Liver (tissue), 9 donors: ENCODE data around the gene VIPR2. TPM values are rescaled to one million over a fixed set of nuclear protein-coding genes. Genes with fewer than 3 reads are reported as not detected.

Experiments used
- DNase-seq: peaks from one replicate; pipeline ENCODE4 v3.0.0-alpha.2; 2017; ENCODE audit warnings: low spot score
- H3K27ac ChIP-seq, 2 donors: one replicate each; pipeline ENCODE4 v1.7.0; 2013; ENCODE audit warnings: inconsistent platforms in 2 of 2, low read length in 2 of 2, control low read depth in 1 of 2, low read depth in 1 of 2, mild to moderate bottlenecking in 1 of 2
- H3K27me3 ChIP-seq, 4 donors: one replicate each; pipeline versions ENCODE4 v1.6.1 to v1.7.0; 2013; ENCODE audit warnings: low read length in 3 of 4, inconsistent platforms in 1 of 4, mild to moderate bottlenecking in 1 of 4, moderate library complexity in 1 of 4; ENCODE audit not compliant: control insufficient read depth in 4 of 4, insufficient read depth in 4 of 4
- H3K36me3 ChIP-seq, 4 donors: one replicate each; pipeline versions ENCODE4 v1.6.1 to v1.7.0; 2013; ENCODE audit warnings: low read length in 3 of 4, mild to moderate bottlenecking in 3 of 4, low read depth in 1 of 4, moderate library complexity in 1 of 4; ENCODE audit not compliant: control insufficient read depth in 4 of 4, insufficient read depth in 3 of 4
- H3K4me1 ChIP-seq, 4 donors: one replicate each; pipeline versions ENCODE4 v1.6.1 to v1.7.0; 2013; ENCODE audit warnings: low read length in 3 of 4, mild to moderate bottlenecking in 3 of 4, moderate library complexity in 1 of 4; ENCODE audit not compliant: control insufficient read depth in 4 of 4, insufficient read depth in 4 of 4
- H3K4me3 ChIP-seq, 3 donors: one replicate each; pipeline versions ENCODE4 v1.6.1 to v1.7.0; 2013; ENCODE audit warnings: low read length in 3 of 3, control low read depth in 1 of 3, low read depth in 1 of 3, mild to moderate bottlenecking in 1 of 3
- H3K9ac ChIP-seq, 2 donors: one replicate each; pipeline ENCODE4 v1.7.0; 2013; ENCODE audit warnings: low read length in 2 of 2, mild to moderate bottlenecking in 2 of 2, moderate library complexity in 2 of 2, control low read depth in 1 of 2, low read depth in 1 of 2
- H3K9me3 ChIP-seq, 4 donors: one replicate each; pipeline versions ENCODE4 v1.6.1 to v1.7.0; 2013; ENCODE audit warnings: low read length in 3 of 4; ENCODE audit not compliant: control insufficient read depth in 4 of 4
- EGR1 ChIP-seq, 2 donors: IDR thresholded peaks; 2 replicates each; pipeline ENCODE4 v1.6.1; 2016 to 2018; ENCODE audit warnings: antibody characterized with exemption in 2 of 2, low read depth in 2 of 2
- FOXA1 ChIP-seq: IDR thresholded peaks from 2 replicates; pipeline ENCODE4 v1.6.1; 2016; ENCODE audit warnings: antibody characterized with exemption
- FOXA2 ChIP-seq: IDR thresholded peaks from 2 replicates; pipeline ENCODE4 v1.6.1; 2016; ENCODE audit warnings: antibody characterized with exemption
- GABPA ChIP-seq, 2 donors: IDR thresholded peaks in 1 of 2; conservative IDR thresholded peaks in 1 of 2; 2 replicates each; pipeline ENCODE4 v1.6.1; 2016; ENCODE audit warnings: antibody characterized with exemption in 2 of 2, mild to moderate bottlenecking in 1 of 2, moderate library complexity in 1 of 2
- HNF4A ChIP-seq, 2 donors: conservative IDR thresholded peaks; 2 replicates each; pipeline ENCODE4 v1.6.1; 2016; ENCODE audit warnings: antibody characterized with exemption in 2 of 2, mild to moderate bottlenecking in 2 of 2
- HNF4G ChIP-seq: IDR thresholded peaks from 2 replicates; pipeline ENCODE4 v1.6.1; 2016; ENCODE audit warnings: antibody characterized with exemption
- JUND ChIP-seq, 2 donors: IDR thresholded peaks; 2 replicates each; pipeline ENCODE4 v1.6.1; 2016; ENCODE audit warnings: antibody characterized with exemption in 2 of 2
- NR2F2 ChIP-seq: IDR thresholded peaks from 2 replicates; pipeline ENCODE4 v1.6.1; 2016; ENCODE audit warnings: antibody characterized with exemption
- RAD21 ChIP-seq, 2 donors: IDR thresholded peaks; 2 replicates each; pipeline ENCODE4 v1.6.1; 2016; ENCODE audit warnings: antibody characterized with exemption in 2 of 2, mild to moderate bottlenecking in 2 of 2
- RXRA ChIP-seq, 2 donors: IDR thresholded peaks; 2 replicates each; pipeline ENCODE4 v1.6.1; 2017 to 2018; ENCODE audit warnings: antibody characterized with exemption in 2 of 2, mild to moderate bottlenecking in 1 of 2
- SP1 ChIP-seq: IDR thresholded peaks from 2 replicates; pipeline ENCODE4 v1.6.1; 2018; ENCODE audit warnings: antibody characterized with exemption, mild to moderate bottlenecking
- TAF1 ChIP-seq: conservative IDR thresholded peaks from 2 replicates; pipeline ENCODE4 v1.6.1; 2016; ENCODE audit warnings: antibody characterized with exemption, mild to moderate bottlenecking
- WGBS: extraction: QIAGEN DNeasy Blood & Tissue Kit; methylation state at CpG from one replicate; pipeline ENCODE4 v1.1.7; 2013; 5-methylcytosine and 5-hydroxymethylcytosine counted together
- polyA plus RNA-seq, 2 donors: library from polyadenylated mRNA; stranded (reverse) in 1 of 2; unstranded in 1 of 2; fragments of 200-250 nt in 1 of 2; fragments of >200 nt in 1 of 2; fragmentation: Nextera tagmentation in 1 of 2; extraction: Ambion mirVana in 1 of 2; gene quantifications; one replicate each; pipeline versions ENCODE4 v1.2.1 to v1.2.3, GENCODE V29; 2013 to 2015
- total RNA-seq, 2 donors: library from RNA; depleted of rRNA; stranded (reverse); fragments of >200 nt; gene quantifications; one replicate each; pipeline ENCODE4 v1.2.3, GENCODE V29; 2014
- TF ChIP-seq, protein P1 (sequence below): IDR thresholded peaks from 2 replicates; pipeline ENCODE4 v1.6.1; 2016; ENCODE audit warnings: antibody characterized with exemption, mild to moderate bottlenecking
- TF ChIP-seq, protein P2 (sequence below): IDR thresholded peaks from 2 replicates; pipeline ENCODE4 v1.6.1; 2016; ENCODE audit warnings: antibody characterized with exemption
- TF ChIP-seq, protein P3 (sequence below): fragments of 150-350 bp; IDR thresholded peaks from 2 replicates; pipeline ENCODE4 v1.5.1; 2017; ENCODE audit warnings: improper control_type of control experiment, low read depth, low read length; ENCODE audit not compliant: missing input control
- TF ChIP-seq, protein P4 (sequence below): IDR thresholded peaks from 2 replicates; pipeline ENCODE4 v1.6.1; 2016; ENCODE audit warnings: antibody characterized with exemption
- donor health status: healthy.
- donor health status: healthy.
- donor health status: healthy.
- donor health status: healthy.
- donor health status: healthy.

The VIPR2 gene
- total and polyA plus RNA-seq, 4 donors = 0.05 to 0.17 (median 0.10) TPM; not detected in 1

DNA sequence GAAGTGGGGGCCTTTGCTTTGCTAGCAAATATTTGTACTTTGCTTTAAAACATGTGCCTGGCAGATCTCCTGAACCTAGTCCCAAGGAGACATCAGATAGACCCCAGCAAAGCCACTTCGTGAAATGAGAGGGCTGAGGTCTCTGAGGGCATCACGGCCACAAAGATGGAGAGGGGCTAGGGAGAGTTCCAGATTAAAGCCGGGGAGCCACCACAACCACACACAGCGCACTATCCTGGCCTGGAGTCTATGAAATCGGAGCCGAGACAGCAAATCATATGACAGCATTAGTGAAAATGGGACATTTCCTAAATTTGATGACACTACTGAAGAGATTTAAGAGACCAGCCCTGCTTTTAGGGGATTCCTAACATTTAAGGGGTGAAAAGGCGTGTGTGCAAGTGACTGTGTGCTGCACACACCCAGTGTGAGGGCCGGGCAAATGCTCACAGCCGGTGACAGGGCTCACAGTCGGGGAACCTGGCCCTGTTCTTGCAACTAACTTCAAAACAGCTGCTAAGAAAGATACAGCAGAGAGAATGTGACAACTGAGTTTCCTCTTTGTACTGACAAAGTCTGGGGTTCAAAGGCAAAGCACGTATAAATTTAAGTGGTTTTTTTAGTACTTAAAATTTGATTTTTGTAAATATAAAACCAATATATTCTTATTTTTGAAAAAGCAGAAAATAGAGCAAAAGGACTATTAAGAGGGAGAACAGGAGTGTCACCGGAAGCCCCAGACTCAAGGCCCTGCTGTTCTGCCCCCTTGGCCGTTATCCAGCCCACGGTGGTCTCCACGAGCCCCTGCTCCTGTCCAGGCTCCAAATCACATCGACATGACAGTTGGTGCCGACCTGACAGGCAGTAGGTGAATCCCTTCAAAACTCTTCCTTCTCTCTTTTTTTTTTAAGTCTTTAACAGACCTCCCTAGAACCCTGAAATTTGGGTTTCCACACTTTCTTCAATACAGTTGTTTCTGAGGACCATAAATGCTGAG is 49.5 kb downstream of the VIPR2 start:
- Histone ChIP-seq H3K4me3 (no peak overlapping the region), H3K36me3 (no peaks in the 10 kb centered on the region), H3K27me3 (no peaks in the 10 kb centered on the region), H3K9me3 (no peaks in the 10 kb centered on the region), H3K4me1 (no peaks in the 10 kb centered on the region), H3K27ac (no peak overlapping the region), H3K9ac (no peak overlapping the region)
- TF ChIP-seq HNF4A (conservative IDR thresholded peaks at IDR 0.05) = no peak
- TF ChIP-seq EGR1 (IDR thresholded peaks at IDR 0.05; ENCODE audit: low read depth in 2 of 2) = no peak
- TF ChIP-seq NR2F2 = no peak
- TF ChIP-seq GABPA (IDR thresholded peaks at IDR 0.05 in 1 of 2, conservative IDR thresholded peaks at IDR 0.05 in 1 of 2) = no peak
- no peak for TF ChIP-seq HNF4G
- TF ChIP-seq, protein P1, sequence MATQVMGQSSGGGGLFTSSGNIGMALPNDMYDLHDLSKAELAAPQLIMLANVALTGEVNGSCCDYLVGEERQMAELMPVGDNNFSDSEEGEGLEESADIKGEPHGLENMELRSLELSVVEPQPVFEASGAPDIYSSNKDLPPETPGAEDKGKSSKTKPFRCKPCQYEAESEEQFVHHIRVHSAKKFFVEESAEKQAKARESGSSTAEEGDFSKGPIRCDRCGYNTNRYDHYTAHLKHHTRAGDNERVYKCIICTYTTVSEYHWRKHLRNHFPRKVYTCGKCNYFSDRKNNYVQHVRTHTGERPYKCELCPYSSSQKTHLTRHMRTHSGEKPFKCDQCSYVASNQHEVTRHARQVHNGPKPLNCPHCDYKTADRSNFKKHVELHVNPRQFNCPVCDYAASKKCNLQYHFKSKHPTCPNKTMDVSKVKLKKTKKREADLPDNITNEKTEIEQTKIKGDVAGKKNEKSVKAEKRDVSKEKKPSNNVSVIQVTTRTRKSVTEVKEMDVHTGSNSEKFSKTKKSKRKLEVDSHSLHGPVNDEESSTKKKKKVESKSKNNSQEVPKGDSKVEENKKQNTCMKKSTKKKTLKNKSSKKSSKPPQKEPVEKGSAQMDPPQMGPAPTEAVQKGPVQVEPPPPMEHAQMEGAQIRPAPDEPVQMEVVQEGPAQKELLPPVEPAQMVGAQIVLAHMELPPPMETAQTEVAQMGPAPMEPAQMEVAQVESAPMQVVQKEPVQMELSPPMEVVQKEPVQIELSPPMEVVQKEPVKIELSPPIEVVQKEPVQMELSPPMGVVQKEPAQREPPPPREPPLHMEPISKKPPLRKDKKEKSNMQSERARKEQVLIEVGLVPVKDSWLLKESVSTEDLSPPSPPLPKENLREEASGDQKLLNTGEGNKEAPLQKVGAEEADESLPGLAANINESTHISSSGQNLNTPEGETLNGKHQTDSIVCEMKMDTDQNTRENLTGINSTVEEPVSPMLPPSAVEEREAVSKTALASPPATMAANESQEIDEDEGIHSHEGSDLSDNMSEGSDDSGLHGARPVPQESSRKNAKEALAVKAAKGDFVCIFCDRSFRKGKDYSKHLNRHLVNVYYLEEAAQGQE = no peak
- TF ChIP-seq, protein P2, sequence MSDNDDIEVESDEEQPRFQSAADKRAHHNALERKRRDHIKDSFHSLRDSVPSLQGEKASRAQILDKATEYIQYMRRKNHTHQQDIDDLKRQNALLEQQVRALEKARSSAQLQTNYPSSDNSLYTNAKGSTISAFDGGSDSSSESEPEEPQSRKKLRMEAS = no peak
- TF ChIP-seq RAD21 (IDR thresholded peaks at IDR 0.05) = no peak
- TF ChIP-seq, protein P3, sequence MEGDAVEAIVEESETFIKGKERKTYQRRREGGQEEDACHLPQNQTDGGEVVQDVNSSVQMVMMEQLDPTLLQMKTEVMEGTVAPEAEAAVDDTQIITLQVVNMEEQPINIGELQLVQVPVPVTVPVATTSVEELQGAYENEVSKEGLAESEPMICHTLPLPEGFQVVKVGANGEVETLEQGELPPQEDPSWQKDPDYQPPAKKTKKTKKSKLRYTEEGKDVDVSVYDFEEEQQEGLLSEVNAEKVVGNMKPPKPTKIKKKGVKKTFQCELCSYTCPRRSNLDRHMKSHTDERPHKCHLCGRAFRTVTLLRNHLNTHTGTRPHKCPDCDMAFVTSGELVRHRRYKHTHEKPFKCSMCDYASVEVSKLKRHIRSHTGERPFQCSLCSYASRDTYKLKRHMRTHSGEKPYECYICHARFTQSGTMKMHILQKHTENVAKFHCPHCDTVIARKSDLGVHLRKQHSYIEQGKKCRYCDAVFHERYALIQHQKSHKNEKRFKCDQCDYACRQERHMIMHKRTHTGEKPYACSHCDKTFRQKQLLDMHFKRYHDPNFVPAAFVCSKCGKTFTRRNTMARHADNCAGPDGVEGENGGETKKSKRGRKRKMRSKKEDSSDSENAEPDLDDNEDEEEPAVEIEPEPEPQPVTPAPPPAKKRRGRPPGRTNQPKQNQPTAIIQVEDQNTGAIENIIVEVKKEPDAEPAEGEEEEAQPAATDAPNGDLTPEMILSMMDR = no peak
- no peak for TF ChIP-seq FOXA2
- no peak for TF ChIP-seq TAF1
- no peak for TF ChIP-seq JUND (IDR thresholded peaks at IDR 0.05)
- no peak for TF ChIP-seq SP1
- 80% methylated on average over 17 of the region's 17 CpGs for WGBS
- no peak for DNase-seq

DNA sequence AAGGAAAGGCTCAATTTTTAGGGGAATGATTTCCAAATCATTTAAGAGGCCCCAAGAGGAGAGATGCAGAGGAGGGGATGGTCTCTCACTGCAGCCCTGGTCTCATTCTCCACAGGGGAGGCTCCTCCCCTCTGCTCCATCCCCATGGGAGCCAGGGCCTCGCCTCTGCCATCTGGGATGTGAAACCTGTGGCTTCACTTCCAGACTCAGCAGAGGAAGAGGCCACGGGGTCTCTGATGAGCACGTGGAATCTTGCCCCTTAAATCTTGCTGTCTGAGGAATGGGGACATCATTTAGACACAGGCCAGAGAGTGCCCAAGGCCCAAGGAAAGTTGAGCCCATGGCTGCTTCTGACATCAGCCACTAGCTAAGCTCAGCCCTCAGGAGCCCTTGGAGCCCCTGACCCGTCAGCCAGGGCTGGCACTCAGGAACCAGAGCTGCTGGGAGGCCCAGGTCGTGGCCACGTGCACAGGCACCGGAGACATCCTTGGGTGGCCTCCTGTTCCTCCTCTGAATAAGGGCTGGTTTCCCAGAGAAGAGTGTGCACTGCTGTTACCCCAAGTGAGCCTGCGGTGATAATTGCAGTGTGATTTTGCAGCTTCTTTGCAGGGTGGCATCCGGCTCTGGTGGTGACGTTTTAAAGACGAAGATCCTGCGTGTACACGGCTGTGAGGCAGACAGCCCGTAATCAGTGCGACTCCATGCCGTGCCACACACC is 50.5 kb downstream of the VIPR2 start:
- Histone ChIP-seq H3K9me3 (no peaks in the 10 kb centered on the region), H3K4me3 (no peak overlapping the region), H3K4me1 (no peaks in the 10 kb centered on the region), H3K9ac (no peak overlapping the region), H3K27ac (no peak overlapping the region), H3K36me3 (no peaks in the 10 kb centered on the region), H3K27me3 (no peaks in the 10 kb centered on the region)
- 84% methylated on average over 16 of the region's 16 CpGs for WGBS
- no peak for DNase-seq
- TF ChIP-seq, protein P2 = no peak
- TF ChIP-seq, protein P1 = no peak
- TF ChIP-seq FOXA1 = no peak
- no peak for TF ChIP-seq RXRA (IDR thresholded peaks at IDR 0.05)
- TF ChIP-seq, protein P4, sequence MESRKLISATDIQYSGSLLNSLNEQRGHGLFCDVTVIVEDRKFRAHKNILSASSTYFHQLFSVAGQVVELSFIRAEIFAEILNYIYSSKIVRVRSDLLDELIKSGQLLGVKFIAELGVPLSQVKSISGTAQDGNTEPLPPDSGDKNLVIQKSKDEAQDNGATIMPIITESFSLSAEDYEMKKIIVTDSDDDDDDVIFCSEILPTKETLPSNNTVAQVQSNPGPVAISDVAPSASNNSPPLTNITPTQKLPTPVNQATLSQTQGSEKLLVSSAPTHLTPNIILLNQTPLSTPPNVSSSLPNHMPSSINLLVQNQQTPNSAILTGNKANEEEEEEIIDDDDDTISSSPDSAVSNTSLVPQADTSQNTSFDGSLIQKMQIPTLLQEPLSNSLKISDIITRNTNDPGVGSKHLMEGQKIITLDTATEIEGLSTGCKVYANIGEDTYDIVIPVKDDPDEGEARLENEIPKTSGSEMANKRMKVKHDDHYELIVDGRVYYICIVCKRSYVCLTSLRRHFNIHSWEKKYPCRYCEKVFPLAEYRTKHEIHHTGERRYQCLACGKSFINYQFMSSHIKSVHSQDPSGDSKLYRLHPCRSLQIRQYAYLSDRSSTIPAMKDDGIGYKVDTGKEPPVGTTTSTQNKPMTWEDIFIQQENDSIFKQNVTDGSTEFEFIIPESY = no peak
